ENCODE data around the gene GRN. TPM values are rescaled to one million over a fixed set of nuclear protein-coding genes. Genes with fewer than 3 reads are reported as not detected.
"Not testable (repeated sequence)": the region's sequence is repeated elsewhere in the genome, so short reads cannot be mapped to it uniquely, and the experiment has no call there.

The GRN gene
- total and polyA plus RNA-seq, 4 experiments from 2014 or later = 45.9 to 69.2 (median 49.8) TPM

DNA sequence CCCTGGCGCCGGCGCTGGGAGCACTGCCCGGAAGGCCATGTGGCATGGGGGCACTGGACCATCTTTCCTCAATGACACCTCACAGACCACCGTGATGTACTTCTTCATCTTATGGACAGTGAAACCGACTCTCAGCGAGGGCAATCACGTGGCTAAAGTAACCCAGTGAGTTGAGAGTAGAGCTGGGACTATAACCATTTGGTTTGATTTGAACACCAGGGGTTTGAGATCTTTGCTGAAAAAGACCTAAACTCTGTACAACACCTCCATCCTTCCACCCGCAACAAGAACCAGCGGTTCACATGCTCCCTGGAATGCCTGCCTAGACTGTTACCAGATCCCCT, 41.1 kb downstream of the GRN start:
- H3K36me3 Mint-ChIP-seq = no peaks in the 10 kb centered on the region
- Histone ChIP-seq H3K27ac (ENCODE audit: low read depth, low read length) (no peak overlapping the region), H3K27me3 (ENCODE audit: insufficient read depth, low read length) (no peaks in the 10 kb centered on the region), H3K4me1 (ENCODE audit: insufficient read depth, low read length) (peaks cover 19% of the 10 kb centered on the region), H3K9me3 (ENCODE audit: control insufficient read depth in 1 of 2, low read length in 2 of 2) (no peaks in the 10 kb centered on the region), H3K4me3 (ENCODE audit: low read length in 2 of 2) (peak overlapping the region in 1 of 2 donors; percentile 58), H3K36me3 (ENCODE audit: insufficient read depth, low read length) (no peaks in the 10 kb centered on the region)
- no peak for DNase-seq
- H3K9me3 Mint-ChIP-seq = peaks cover 0 to 2% (median 0%) of the 10 kb centered on the region in 8 donors
- ChIA-PET POLR2A (ENCODE audit: partially characterized antibody) (interaction anchor here (0.9 kb wide), 1 partner anchor 118 kb away, joined by 4 read pairs; no protein-coding TSS in a partner anchor), CTCF (ENCODE audit: partially characterized antibody) (no interaction called here)
- intact Hi-C loops (cut with micrococcal nuclease) = no loop called here
- peak overlapping the region in 3 of 7 donors; percentile 35 to 60 (median 47) for H3K27ac Mint-ChIP-seq
- peaks cover 15 to 17% of the 10 kb centered on the region in 2 donors for H3K27me3 Mint-ChIP-seq
- H3K4me3 Mint-ChIP-seq = peak overlapping the region; percentile 51 to 88 (median 76)
- peaks cover 4 to 17% (median 14%) of the 10 kb centered on the region in 4 donors for H3K4me1 Mint-ChIP-seq

DNA sequence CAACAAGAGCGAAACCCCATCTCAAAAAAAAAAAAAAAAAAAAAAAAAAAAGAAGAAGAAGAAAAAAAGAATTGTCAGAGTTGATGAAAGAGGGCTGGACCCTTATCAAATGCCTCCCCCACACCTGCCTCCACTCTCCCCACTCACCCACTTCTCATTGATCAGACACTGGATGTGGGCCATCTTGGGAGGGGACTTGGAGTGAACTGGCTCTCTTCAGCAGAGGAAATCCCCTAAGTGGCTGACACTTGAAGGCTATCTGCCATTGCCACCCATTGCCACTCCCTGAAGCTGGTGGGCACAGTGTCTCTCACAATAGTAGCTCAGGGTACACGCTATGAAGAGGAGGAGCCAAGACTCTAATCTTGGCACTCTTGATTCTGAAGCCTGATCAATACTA, 42.7 kb downstream of the GRN start:
- Histone ChIP-seq H3K9me3 (ENCODE audit: control insufficient read depth in 1 of 2, low read length in 2 of 2) (no peaks in the 10 kb centered on the region), H3K4me3 (ENCODE audit: low read length in 2 of 2) (no peak overlapping the region), H3K27me3 (ENCODE audit: insufficient read depth, low read length) (no peaks in the 10 kb centered on the region), H3K27ac (ENCODE audit: low read depth, low read length) (no peak overlapping the region), H3K4me1 (ENCODE audit: insufficient read depth, low read length) (peaks cover 19% of the 10 kb centered on the region), H3K36me3 (ENCODE audit: insufficient read depth, low read length) (no peaks in the 10 kb centered on the region)
- ChIA-PET POLR2A (ENCODE audit: partially characterized antibody) (no interaction called here), CTCF (ENCODE audit: partially characterized antibody) (no interaction called here)
- Mint-ChIP-seq H3K9me3 (peaks cover 0 to 1% (median 0%) of the 10 kb centered on the region in 8 donors), H3K4me3 (peak overlapping the region in 1 of 8 donors; percentile 64), H3K27ac (no peak overlapping the region), H3K36me3 (no peaks in the 10 kb centered on the region), H3K4me1 (peaks cover 4 to 17% (median 14%) of the 10 kb centered on the region in 4 donors), H3K27me3 (peaks cover 11 to 14% of the 10 kb centered on the region in 2 donors)
- no peak for DNase-seq
- intact Hi-C loops (cut with micrococcal nuclease) = no loop called here

- Mint-ChIP-seq H3K9me3 (peaks cover 0 to 1% (median 0%) of the 10 kb centered on the region in 8 donors), H3K4me1 (peaks cover 4 to 17% (median 13%) of the 10 kb centered on the region in 4 donors), H3K27me3 (peaks cover 7 to 10% of the 10 kb centered on the region in 2 donors), H3K4me3 (no peak within 1 kb of the TSS), H3K27ac (peak within 1 kb of the TSS in 2 of 7 donors; percentile 54 to 68), H3K36me3 (no peaks in the 10 kb centered on the region)
- no peaks in the 10 kb centered on the region for H3K27me3 ChIP-seq (ENCODE audit: insufficient read depth, low read length)
- no peaks in the 10 kb centered on the region for H3K36me3 ChIP-seq (ENCODE audit: insufficient read depth, low read length)
- H3K9me3 ChIP-seq (ENCODE audit: control insufficient read depth in 1 of 2, low read length in 2 of 2) = no peaks in the 10 kb centered on the region
- DNase-seq = no peak
- no peak within 1 kb of the TSS for H3K27ac ChIP-seq (ENCODE audit: low read depth, low read length)
- no peak within 1 kb of the TSS for H3K4me3 ChIP-seq (ENCODE audit: low read length in 2 of 2)
- CTCF ChIA-PET (ENCODE audit: partially characterized antibody) = interaction anchor here (0.6 to 1.4 kb wide), 2 partner anchors 11 to 263 kb away, joined by 3 read pairs; no protein-coding TSS in a partner anchor
- POLR2A ChIA-PET (ENCODE audit: partially characterized antibody) = no interaction called here
- intact Hi-C loops (cut with micrococcal nuclease) = no loop called here
- peaks cover 19% of the 10 kb centered on the region for H3K4me1 ChIP-seq (ENCODE audit: insufficient read depth, low read length)
These were observed 44.2 kb downstream of the GRN start, which contains the start of gene ITGA2B for GRCh38 chr17:44389281-44389680. Gene ITGA2B, minus strand, starts transcription at chr17:44389649. Its CDS starts 176 bp downstream, at chr17:44389473.

GRCh38 chr17:44389723-44390202, 44.7 kb downstream of the GRN start:
- DNase-seq = no peak
- Histone ChIP-seq H3K4me1 (ENCODE audit: insufficient read depth, low read length) (peaks cover 17% of the 10 kb centered on the region), H3K27me3 (ENCODE audit: insufficient read depth, low read length) (no peaks in the 10 kb centered on the region), H3K4me3 (ENCODE audit: low read length in 2 of 2) (no peak overlapping the region), H3K9me3 (ENCODE audit: control insufficient read depth in 1 of 2, low read length in 2 of 2) (no peaks in the 10 kb centered on the region), H3K36me3 (ENCODE audit: insufficient read depth, low read length) (no peaks in the 10 kb centered on the region), H3K27ac (ENCODE audit: low read depth, low read length) (no peak overlapping the region)
- CTCF ChIA-PET (ENCODE audit: partially characterized antibody) = interaction anchor here (0.6 to 1.4 kb wide), 2 partner anchors 11 to 263 kb away, joined by 3 read pairs; no protein-coding TSS in a partner anchor
- Mint-ChIP-seq H3K4me3 (no peak overlapping the region), H3K27ac (peak overlapping the region in 2 of 7 donors; percentile 54 to 59), H3K9me3 (peaks cover 0 to 1% (median 0%) of the 10 kb centered on the region in 8 donors), H3K36me3 (no peaks in the 10 kb centered on the region), H3K4me1 (peaks cover 4 to 12% (median 10%) of the 10 kb centered on the region in 4 donors), H3K27me3 (peaks cover 6 to 10% of the 10 kb centered on the region in 2 donors)
- POLR2A ChIA-PET (ENCODE audit: partially characterized antibody) = no interaction called here
- intact Hi-C loops (cut with micrococcal nuclease) = no loop called here

GRCh38 chr17:44390250-44390870, 45.3 kb downstream of the GRN start:
- no peak for DNase-seq
- peaks cover 13% of the 10 kb centered on the region for H3K4me1 ChIP-seq (ENCODE audit: insufficient read depth, low read length)
- ChIA-PET CTCF (ENCODE audit: partially characterized antibody) (interaction anchor here (1.4 kb wide), 1 partner anchor 10 kb away, joined by 3 read pairs; no protein-coding TSS in a partner anchor), POLR2A (ENCODE audit: partially characterized antibody) (no interaction called here)
- H3K27me3 Mint-ChIP-seq = peaks cover 6 to 9% of the 10 kb centered on the region in 2 donors
- H3K4me1 Mint-ChIP-seq = peaks cover 2 to 8% (median 7%) of the 10 kb centered on the region in 4 donors
- no peaks in the 10 kb centered on the region for H3K36me3 ChIP-seq (ENCODE audit: insufficient read depth, low read length)
- intact Hi-C loops (cut with micrococcal nuclease) = no loop called here
- H3K27me3 ChIP-seq (ENCODE audit: insufficient read depth, low read length) = no peaks in the 10 kb centered on the region
- H3K27ac ChIP-seq (ENCODE audit: low read depth, low read length) = no peak overlapping the region
- no peaks in the 10 kb centered on the region for H3K36me3 Mint-ChIP-seq
- peaks cover 0 to 2% (median 0%) of the 10 kb centered on the region in 8 donors for H3K9me3 Mint-ChIP-seq
- H3K4me3 Mint-ChIP-seq = no peak overlapping the region
- no peaks in the 10 kb centered on the region for H3K9me3 ChIP-seq (ENCODE audit: control insufficient read depth in 1 of 2, low read length in 2 of 2)
- H3K4me3 ChIP-seq (ENCODE audit: low read length in 2 of 2) = no peak overlapping the region
- H3K27ac Mint-ChIP-seq = peak overlapping the region in 1 of 7 donors; percentile 68

GRCh38 chr17:44394112-44394511, 49.0 kb downstream of the GRN start:
- H3K27me3 Mint-ChIP-seq = not testable (repeated sequence)

DNA sequence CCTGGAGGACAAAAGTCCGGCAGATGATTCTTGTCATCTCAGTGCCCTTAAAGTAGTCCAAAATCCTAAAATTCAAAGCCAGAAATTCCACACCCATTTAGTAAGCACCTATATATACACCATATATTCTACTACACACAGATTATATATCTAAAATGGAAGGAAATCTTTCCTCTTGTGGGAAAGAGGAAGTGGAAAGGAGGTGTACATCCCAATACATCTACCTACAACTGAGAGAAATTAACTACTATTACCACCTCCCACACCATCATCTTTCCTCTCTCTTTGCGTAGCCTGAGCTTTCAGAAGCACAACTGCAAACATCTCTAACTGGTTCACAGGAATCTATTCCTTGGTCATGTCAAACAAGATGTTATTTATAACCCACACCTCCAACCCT, 49.7 kb downstream of the GRN start:
- Mint-ChIP-seq H3K27me3 (no peaks in the 10 kb centered on the region), H3K36me3 (peaks cover 28 to 31% of the 10 kb centered on the region in 2 donors), H3K4me3 (no peak overlapping the region), H3K4me1 (no peaks in the 10 kb centered on the region), H3K9me3 (peaks cover 0 to 2% (median 0%) of the 10 kb centered on the region in 8 donors), H3K27ac (peak overlapping the region in 1 of 7 donors; percentile 36)
- DNase-seq = no peak
- intact Hi-C loops (cut with micrococcal nuclease) = no loop called here
- Histone ChIP-seq H3K9me3 (ENCODE audit: control insufficient read depth in 1 of 2, low read length in 2 of 2) (no peaks in the 10 kb centered on the region), H3K36me3 (ENCODE audit: insufficient read depth, low read length) (peaks cover 22% of the 10 kb centered on the region), H3K4me1 (ENCODE audit: insufficient read depth, low read length) (peaks cover 2% of the 10 kb centered on the region), H3K27ac (ENCODE audit: low read depth, low read length) (no peak overlapping the region), H3K4me3 (ENCODE audit: low read length in 2 of 2) (no peak overlapping the region), H3K27me3 (ENCODE audit: insufficient read depth, low read length) (no peaks in the 10 kb centered on the region)
- POLR2A ChIA-PET (ENCODE audit: partially characterized antibody) = no interaction called here
- CTCF ChIA-PET (ENCODE audit: partially characterized antibody) = interaction anchor here (1.1 kb wide), 1 partner anchor 26 kb away, joined by 3 read pairs; no protein-coding TSS in a partner anchor

More at GRCh38 chr17:44394112-44394511, 49.0 kb downstream of the GRN start:
- Mint-ChIP-seq H3K27ac (peak overlapping the region in 1 of 7 donors; percentile 48), H3K36me3 (peaks cover 22 to 23% of the 10 kb centered on the region in 2 donors)
- H3K4me1 Mint-ChIP-seq; H3K9me3 Mint-ChIP-seq; DNase-seq; H3K27ac ChIP-seq (ENCODE audit: low read depth, low read length); intact Hi-C loops (cut with micrococcal nuclease); H3K9me3 ChIP-seq (ENCODE audit: control insufficient read depth in 1 of 2, low read length in 2 of 2); H3K4me3 Mint-ChIP-seq; H3K4me1 ChIP-seq (ENCODE audit: insufficient read depth, low read length); POLR2A ChIA-PET (ENCODE audit: partially characterized antibody); H3K27me3 ChIP-seq (ENCODE audit: insufficient read depth, low read length); H3K4me3 ChIP-seq (ENCODE audit: low read length in 2 of 2): not testable (repeated sequence)
- CTCF ChIA-PET (ENCODE audit: partially characterized antibody) = interaction anchor here (0.7 to 1.1 kb wide), 2 partner anchors 11 to 25 kb away, joined by 3 read pairs; no protein-coding TSS in a partner anchor
- H3K36me3 ChIP-seq (ENCODE audit: insufficient read depth, low read length) = peaks cover 14% of the 10 kb centered on the region

Data from CD4-positive, alpha-beta memory T cell (primary cell).